Measurements from ENCODE around the gene GRHL3.

Gene GRHL3

DNA sequence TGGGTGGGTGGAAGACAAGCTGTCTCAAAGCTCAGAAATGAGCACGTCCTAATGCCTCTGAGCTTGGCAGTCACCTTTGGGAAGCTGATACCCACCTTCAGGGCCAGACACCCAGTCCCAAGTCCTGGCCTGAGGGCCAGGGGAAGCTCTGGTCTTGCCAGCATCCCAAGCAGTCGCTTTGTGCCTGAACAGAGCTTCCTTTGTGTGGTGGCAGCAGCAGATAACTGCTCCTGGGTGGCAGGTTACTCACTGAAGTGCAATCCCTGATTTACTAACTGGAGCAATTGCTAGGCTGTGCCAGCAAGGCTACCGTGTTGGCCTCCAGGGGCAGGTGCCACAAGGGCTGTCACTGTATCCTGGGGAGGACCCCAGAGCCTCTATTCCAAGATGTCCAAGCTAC is 40.4 kb upstream of the GRHL3 start:
- Histone ChIP-seq H3K9me3 (ENCODE audit: low read length) (no peaks in the 10 kb centered on the region), H4K20me1 (ENCODE audit: insufficient read depth, low read length) (no peaks in the 10 kb centered on the region), H3K79me2 (ENCODE audit: insufficient read depth, low read length) (no peaks in the 10 kb centered on the region), H3K9me2 (ENCODE audit: low read depth, low read length) (no peaks in the 10 kb centered on the region), H3K4me1 (ENCODE audit: insufficient read depth, low read length, severe bottlenecking) (no peaks in the 10 kb centered on the region), H3K9ac (ENCODE audit: low read length) (no peak overlapping the region), H3K4me2 (ENCODE audit: low read length) (no peak overlapping the region), H3F3A (ENCODE audit: insufficient read depth, low read length) (no peaks in the 10 kb centered on the region), H3K27me3 (ENCODE audit: insufficient read depth, low read length) (no peaks in the 10 kb centered on the region), H3K4me3 (ENCODE audit: low read depth, low read length, poor library complexity, severe bottlenecking) (no peak overlapping the region), H3K36me3 (ENCODE audit: insufficient read depth, low read length) (no peaks in the 10 kb centered on the region), H3K27ac (ENCODE audit: low read depth, low read length, poor library complexity, severe bottlenecking) (no peak overlapping the region), H2AFZ (ENCODE audit: low read length) (no peak overlapping the region)
- TF ChIP-seq, protein P1, sequence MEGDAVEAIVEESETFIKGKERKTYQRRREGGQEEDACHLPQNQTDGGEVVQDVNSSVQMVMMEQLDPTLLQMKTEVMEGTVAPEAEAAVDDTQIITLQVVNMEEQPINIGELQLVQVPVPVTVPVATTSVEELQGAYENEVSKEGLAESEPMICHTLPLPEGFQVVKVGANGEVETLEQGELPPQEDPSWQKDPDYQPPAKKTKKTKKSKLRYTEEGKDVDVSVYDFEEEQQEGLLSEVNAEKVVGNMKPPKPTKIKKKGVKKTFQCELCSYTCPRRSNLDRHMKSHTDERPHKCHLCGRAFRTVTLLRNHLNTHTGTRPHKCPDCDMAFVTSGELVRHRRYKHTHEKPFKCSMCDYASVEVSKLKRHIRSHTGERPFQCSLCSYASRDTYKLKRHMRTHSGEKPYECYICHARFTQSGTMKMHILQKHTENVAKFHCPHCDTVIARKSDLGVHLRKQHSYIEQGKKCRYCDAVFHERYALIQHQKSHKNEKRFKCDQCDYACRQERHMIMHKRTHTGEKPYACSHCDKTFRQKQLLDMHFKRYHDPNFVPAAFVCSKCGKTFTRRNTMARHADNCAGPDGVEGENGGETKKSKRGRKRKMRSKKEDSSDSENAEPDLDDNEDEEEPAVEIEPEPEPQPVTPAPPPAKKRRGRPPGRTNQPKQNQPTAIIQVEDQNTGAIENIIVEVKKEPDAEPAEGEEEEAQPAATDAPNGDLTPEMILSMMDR (IDR thresholded peaks at IDR 0.05; ENCODE audit: low read length), result no peak
- TF ChIP-seq EZH2 (IDR thresholded peaks at IDR 0.05; ENCODE audit: borderline replicate concordance, low read length), result no peak

DNA sequence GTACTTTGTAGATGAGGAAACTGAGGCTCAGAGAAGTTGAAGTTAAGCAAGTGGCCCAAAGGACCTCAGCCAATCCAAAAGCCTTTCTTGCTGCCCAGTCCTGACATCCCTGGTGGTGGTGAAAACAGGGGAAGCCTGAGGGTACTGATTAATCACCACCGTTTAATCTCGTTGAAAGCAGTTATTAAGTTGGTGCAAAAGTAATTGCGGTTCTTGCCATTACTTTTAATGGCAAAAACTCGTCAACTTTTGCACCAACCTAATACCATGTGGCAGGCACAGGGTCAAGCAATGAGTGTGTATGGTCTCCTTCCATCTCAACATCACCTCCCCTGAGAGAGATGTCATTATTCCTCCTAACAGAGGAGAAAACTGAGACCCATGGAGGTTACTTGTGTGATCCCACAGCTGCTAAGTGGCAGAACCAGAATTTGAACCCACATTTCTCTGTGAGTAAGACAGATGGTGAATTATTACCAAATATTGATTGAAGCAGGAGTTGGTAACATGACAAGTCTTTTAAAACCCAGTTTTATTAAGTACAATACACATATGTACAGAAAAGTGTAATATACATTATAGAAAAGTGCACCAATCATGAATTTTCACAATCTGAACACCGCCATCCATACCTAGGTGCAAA is 39.4 kb upstream of the GRHL3 start:
- H3K27me3 ChIP-seq (ENCODE audit: insufficient read depth, low read length), result no peaks in the 10 kb centered on the region
- no peak overlapping the region for H3K9ac ChIP-seq (ENCODE audit: low read length)
- H3F3A ChIP-seq (ENCODE audit: insufficient read depth, low read length), result no peaks in the 10 kb centered on the region
- TF ChIP-seq, protein P1 (IDR thresholded peaks at IDR 0.05; ENCODE audit: low read length), result no peak
- no peak for TF ChIP-seq EZH2 (IDR thresholded peaks at IDR 0.05; ENCODE audit: borderline replicate concordance, low read length)
- no peak overlapping the region for H3K4me2 ChIP-seq (ENCODE audit: low read length)
- no peak overlapping the region for H3K27ac ChIP-seq (ENCODE audit: low read depth, low read length, poor library complexity, severe bottlenecking)
- H3K4me3 ChIP-seq (ENCODE audit: low read depth, low read length, poor library complexity, severe bottlenecking), result no peak overlapping the region
- no peaks in the 10 kb centered on the region for H3K36me3 ChIP-seq (ENCODE audit: insufficient read depth, low read length)
- no peaks in the 10 kb centered on the region for H3K9me2 ChIP-seq (ENCODE audit: low read depth, low read length)
- H3K9me3 ChIP-seq (ENCODE audit: low read length), result no peaks in the 10 kb centered on the region
- H2AFZ ChIP-seq (ENCODE audit: low read length), result no peak overlapping the region
- no peaks in the 10 kb centered on the region for H4K20me1 ChIP-seq (ENCODE audit: insufficient read depth, low read length)
- H3K4me1 ChIP-seq (ENCODE audit: insufficient read depth, low read length, severe bottlenecking), result no peaks in the 10 kb centered on the region
- no peaks in the 10 kb centered on the region for H3K79me2 ChIP-seq (ENCODE audit: insufficient read depth, low read length)

DNA sequence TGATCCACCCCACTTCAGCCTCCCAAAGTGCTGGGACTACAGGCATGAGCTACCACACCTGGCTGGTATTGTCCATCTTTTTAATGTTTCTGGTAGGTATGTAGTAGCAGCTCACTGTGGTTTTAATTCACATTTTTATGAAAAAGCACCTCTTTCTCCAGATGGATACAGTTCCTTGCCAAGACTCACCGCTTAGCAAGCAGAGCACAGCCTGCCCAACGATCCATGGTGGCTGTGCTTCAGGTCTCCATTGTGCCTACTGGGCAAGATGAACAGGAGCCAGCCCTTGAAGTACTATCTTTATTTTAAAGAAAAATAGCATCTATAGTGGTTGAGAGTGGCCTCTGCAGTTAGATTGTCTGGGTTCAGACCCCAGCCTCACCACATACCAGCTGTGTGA is 37.6 kb upstream of the GRHL3 start:
- no peak overlapping the region for H3K9ac ChIP-seq (ENCODE audit: low read length)
- no peaks in the 10 kb centered on the region for H3K4me1 ChIP-seq (ENCODE audit: insufficient read depth, low read length, severe bottlenecking)
- no peaks in the 10 kb centered on the region for H3K9me2 ChIP-seq (ENCODE audit: low read depth, low read length)
- no peak for TF ChIP-seq EZH2 (IDR thresholded peaks at IDR 0.05; ENCODE audit: borderline replicate concordance, low read length)
- TF ChIP-seq, protein P1 (IDR thresholded peaks at IDR 0.05; ENCODE audit: low read length), result no peak
- H2AFZ ChIP-seq (ENCODE audit: low read length), result no peak overlapping the region
- H3K9me3 ChIP-seq (ENCODE audit: low read length), result no peaks in the 10 kb centered on the region
- H3K27ac ChIP-seq (ENCODE audit: low read depth, low read length, poor library complexity, severe bottlenecking), result no peak overlapping the region
- H3F3A ChIP-seq (ENCODE audit: insufficient read depth, low read length), result no peaks in the 10 kb centered on the region
- H4K20me1 ChIP-seq (ENCODE audit: insufficient read depth, low read length), result no peaks in the 10 kb centered on the region
- H3K4me2 ChIP-seq (ENCODE audit: low read length), result no peak overlapping the region
- H3K79me2 ChIP-seq (ENCODE audit: insufficient read depth, low read length), result no peaks in the 10 kb centered on the region
- no peaks in the 10 kb centered on the region for H3K36me3 ChIP-seq (ENCODE audit: insufficient read depth, low read length)
- no peaks in the 10 kb centered on the region for H3K27me3 ChIP-seq (ENCODE audit: insufficient read depth, low read length)
- H3K4me3 ChIP-seq (ENCODE audit: low read depth, low read length, poor library complexity, severe bottlenecking), result no peak overlapping the region

Measured in OCI-LY1 (cell line).